Astrocyte (in vitro differentiated cells and primary cell): ENCODE results near the gene PLEKHG2.

ENCODE experiments used
- EZH2 ChIP-seq: IDR thresholded peaks from 2 replicates; pipeline ENCODE4 v1.6.1; 2012; ENCODE audit warnings: mild to moderate bottlenecking, low read length, inconsistent platforms; ENCODE audit not compliant: insufficient read depth
- TF ChIP-seq, protein P1 (sequence below): IDR thresholded peaks from 2 replicates; pipeline ENCODE4 v1.5.1; 2011; ENCODE audit warnings: low read depth, mild to moderate bottlenecking, inconsistent platforms, low read length, moderate library complexity; ENCODE audit not compliant: insufficient read depth

DNA sequence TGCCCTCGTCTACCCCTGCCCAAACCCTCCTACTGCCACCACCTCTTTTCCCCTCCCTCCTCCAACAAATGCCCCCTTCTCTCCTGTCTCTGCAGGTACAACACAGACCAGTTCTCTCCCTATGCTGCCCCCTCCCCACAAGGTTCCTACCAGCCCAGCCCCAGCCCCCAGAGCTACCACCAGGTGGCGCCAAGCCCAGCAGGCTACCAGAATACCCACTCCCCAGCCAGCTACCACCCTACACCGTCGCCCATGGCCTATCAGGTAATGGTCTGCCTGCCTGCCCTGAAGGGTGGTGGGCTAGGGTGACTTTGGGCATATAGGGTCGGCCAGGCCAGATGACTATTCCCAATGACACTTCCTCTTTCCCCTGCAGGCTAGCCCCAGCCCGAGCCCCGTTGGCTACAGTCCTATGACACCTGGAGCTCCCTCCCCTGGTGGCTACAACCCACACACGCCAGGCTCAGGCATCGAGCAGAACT is 61.7 kb downstream of the PLEKHG2 start:
- TF ChIP-seq, protein P1, sequence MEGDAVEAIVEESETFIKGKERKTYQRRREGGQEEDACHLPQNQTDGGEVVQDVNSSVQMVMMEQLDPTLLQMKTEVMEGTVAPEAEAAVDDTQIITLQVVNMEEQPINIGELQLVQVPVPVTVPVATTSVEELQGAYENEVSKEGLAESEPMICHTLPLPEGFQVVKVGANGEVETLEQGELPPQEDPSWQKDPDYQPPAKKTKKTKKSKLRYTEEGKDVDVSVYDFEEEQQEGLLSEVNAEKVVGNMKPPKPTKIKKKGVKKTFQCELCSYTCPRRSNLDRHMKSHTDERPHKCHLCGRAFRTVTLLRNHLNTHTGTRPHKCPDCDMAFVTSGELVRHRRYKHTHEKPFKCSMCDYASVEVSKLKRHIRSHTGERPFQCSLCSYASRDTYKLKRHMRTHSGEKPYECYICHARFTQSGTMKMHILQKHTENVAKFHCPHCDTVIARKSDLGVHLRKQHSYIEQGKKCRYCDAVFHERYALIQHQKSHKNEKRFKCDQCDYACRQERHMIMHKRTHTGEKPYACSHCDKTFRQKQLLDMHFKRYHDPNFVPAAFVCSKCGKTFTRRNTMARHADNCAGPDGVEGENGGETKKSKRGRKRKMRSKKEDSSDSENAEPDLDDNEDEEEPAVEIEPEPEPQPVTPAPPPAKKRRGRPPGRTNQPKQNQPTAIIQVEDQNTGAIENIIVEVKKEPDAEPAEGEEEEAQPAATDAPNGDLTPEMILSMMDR = peak; percentile 51
- no peak for TF ChIP-seq EZH2
